ENCODE measurements around the gene GOLGA6D. TPM values are rescaled to one million over a fixed set of nuclear protein-coding genes. Genes with fewer than 3 reads are reported as not detected.

GOLGA6D gene

Small RNA genes lying within 50 kb of the gene (small RNA-seq; reads per million reads assigned to genes)
- gene AC068338.1 (ENCODE audit: insufficient read depth) (not detected), gene RN7SL327P (ENCODE audit: insufficient read depth) (not detected), gene RN7SL489P (ENCODE audit: insufficient read depth) (not detected)
